H1 (cell line): ENCODE measurements around the gene TMTC2. TPM values are rescaled to one million over a fixed set of nuclear protein-coding genes. Genes with fewer than 3 reads are reported as not detected.

ENCODE experiments used
- CTCF ChIA-PET: fragments of 300-600 bp; sonication (Branson Sonifier 250); formaldehyde crosslinking; loops from one replicate; lab custom pipeline; 2021; ENCODE audit not compliant: partially characterized antibody; lab: Charles Lee
- POLR2A ChIA-PET: fragments of 300-600 bp; sonication (Branson Sonifier 250); formaldehyde crosslinking; loops from one replicate; lab custom pipeline; 2021; ENCODE audit warnings: inconsistent platforms; ENCODE audit not compliant: partially characterized antibody; lab: Charles Lee
- DNase-seq, 2 experiments: peaks; one replicate each; pipeline versions ENCODE4 v3.0.0 to v3.0.0-alpha.2; 2010 to 2022; ENCODE audit warnings: low spot score in 2 of 2, low read depth in 1 of 2, mixed read lengths in 1 of 2
- FAIRE-seq: peaks from 2 replicates; lab custom pipeline; 2011; peaks lifted over from hg19 to GRCh38; lab: Jason Lieb, UNC
- H2AFZ ChIP-seq: 2 replicates; pipeline ENCODE4 v1.8.1; 2012; ENCODE audit warnings: low read length, inconsistent platforms
- H2AK5ac ChIP-seq: 2 replicates; pipeline ENCODE4 v1.6.1; 2013; ENCODE audit warnings: low read depth, low read length
- H2BK120ac ChIP-seq: replicated peaks from 2 replicates; pipeline ENCODE3; 2013; ENCODE audit warnings: low read depth, low read length, inconsistent platforms
- H2BK12ac ChIP-seq: 2 replicates; pipeline ENCODE4 v1.6.1; 2013; ENCODE audit warnings: low read depth, low read length
- H2BK15ac ChIP-seq: 2 replicates; pipeline ENCODE4 v1.6.1; 2013; ENCODE audit warnings: low read length
- H2BK20ac ChIP-seq: 2 replicates; pipeline ENCODE4 v1.6.1; 2013; ENCODE audit warnings: low read length
- H2BK5ac ChIP-seq: 2 replicates; pipeline ENCODE4 v1.6.1; 2013; ENCODE audit warnings: low read depth, low read length
- H3K14ac ChIP-seq: 2 replicates; pipeline ENCODE4 v1.6.1; 2013; ENCODE audit warnings: inconsistent platforms; ENCODE audit not compliant: insufficient read length
- H3K18ac ChIP-seq: 2 replicates; pipeline ENCODE4 v1.6.1; 2013; ENCODE audit warnings: low read length; ENCODE audit errors: extremely low read depth
- H3K23ac ChIP-seq: 2 replicates; pipeline ENCODE4 v1.6.1; 2013; ENCODE audit warnings: inconsistent platforms; ENCODE audit not compliant: insufficient read length
- H3K23me2 ChIP-seq: 2 replicates; pipeline ENCODE4 v1.6.1; 2013; ENCODE audit warnings: low read depth, low read length
- H3K27ac ChIP-seq: 2 replicates; pipeline ENCODE4 v1.6.1; 2011; ENCODE audit warnings: low read depth, low read length, inconsistent platforms
- H3K27me3 ChIP-seq, 4 experiments: replicated peaks in 1 of 4; 1 replicate in 1 of 4; 2 replicates in 3 of 4; pipeline versions ENCODE4 v1.6.1 to v1.8.1; 2011 to 2013; ENCODE audit warnings: low read length in 3 of 4, mild to moderate bottlenecking in 3 of 4, inconsistent platforms in 2 of 4, mixed read lengths in 2 of 4, moderate library complexity in 1 of 4; ENCODE audit not compliant: control insufficient read depth in 3 of 4, insufficient read depth in 3 of 4; ENCODE audit errors: extremely low read depth in 1 of 4
- H3K36me3 ChIP-seq, 4 experiments: 2 replicates each; pipeline versions ENCODE4 v1.6.1 to v1.8.1; 2011 to 2013; ENCODE audit warnings: mild to moderate bottlenecking in 4 of 4, low read length in 3 of 4, moderate library complexity in 2 of 4, control low read depth in 1 of 4, inconsistent platforms in 1 of 4; ENCODE audit not compliant: insufficient read depth in 4 of 4, control insufficient read depth in 2 of 4
- H3K4ac ChIP-seq: replicated peaks from 2 replicates; pipeline ENCODE3; 2013; ENCODE audit warnings: low read length, low read depth, mixed read lengths, inconsistent platforms; ENCODE audit not compliant: insufficient read length
- H3K4me1 ChIP-seq, 4 experiments: replicated peaks in 1 of 4; 1 replicate in 1 of 4; 2 replicates in 3 of 4; pipeline versions ENCODE4 v1.6.1 to v1.8.1; 2011 to 2013; ENCODE audit warnings: low read length in 3 of 4, inconsistent platforms in 2 of 4, mixed read lengths in 1 of 4; ENCODE audit not compliant: insufficient read depth in 4 of 4, control insufficient read depth in 3 of 4
- H3K4me2 ChIP-seq, 2 experiments: 2 replicates each; pipeline versions ENCODE4 v1.6.1 to v1.8.1; 2011 to 2013; ENCODE audit warnings: low read depth in 2 of 2, low read length in 2 of 2, control low read depth in 1 of 2, inconsistent platforms in 1 of 2, mild to moderate bottlenecking in 1 of 2; ENCODE audit not compliant: insufficient read depth in 1 of 2
- H3K4me3 ChIP-seq, 4 experiments: fragments of 200-600, 300-600 bp in 1 of 4; sonication (generic), shearing (Covaris generic), sonication (Bioruptor Twin) in 1 of 4; 2 replicates each; pipeline versions ENCODE4 v1.5.1 to v1.8.1; 2011 to 2016; ENCODE audit warnings: low read length in 4 of 4, low read depth in 3 of 4, control low read depth in 2 of 4, inconsistent platforms in 2 of 4, mild to moderate bottlenecking in 2 of 4, mixed read lengths in 1 of 4, moderate library complexity in 1 of 4; ENCODE audit not compliant: insufficient read depth in 2 of 4; ENCODE audit errors: extremely low read depth in 1 of 4
- H3K56ac ChIP-seq: replicated peaks from 2 replicates; pipeline ENCODE3; 2013; ENCODE audit warnings: low read depth, mild to moderate bottlenecking, mixed read lengths, low read length, inconsistent platforms; ENCODE audit not compliant: insufficient read length
- H3K79me1 ChIP-seq: 2 replicates; pipeline ENCODE4 v1.6.1; 2013; ENCODE audit warnings: low read depth, low read length, control low read depth
- H3K79me2 ChIP-seq, 2 experiments: 2 replicates each; pipeline versions ENCODE4 v1.6.1 to v1.8.1; 2012 to 2013; ENCODE audit warnings: low read length in 2 of 2, mild to moderate bottlenecking in 2 of 2, inconsistent platforms in 1 of 2; ENCODE audit not compliant: insufficient read depth in 2 of 2, control insufficient read depth in 1 of 2
- H3K9ac ChIP-seq, 4 experiments: replicated peaks in 1 of 4; 1 replicate in 1 of 4; 2 replicates in 3 of 4; pipeline versions ENCODE4 v1.6.1 to v1.8.1; 2011 to 2013; ENCODE audit warnings: low read depth in 3 of 4, low read length in 3 of 4, control low read depth in 2 of 4, mild to moderate bottlenecking in 2 of 4, moderate library complexity in 2 of 4, inconsistent platforms in 1 of 4; ENCODE audit errors: extremely low read depth in 1 of 4
- H3K9me3 ChIP-seq, 2 experiments: 2 replicates each; pipeline versions ENCODE4 v1.6.1 to v1.8.1; 2012 to 2013; ENCODE audit warnings: mild to moderate bottlenecking in 2 of 2, moderate library complexity in 2 of 2, control low read depth in 1 of 2, inconsistent platforms in 1 of 2, low read depth in 1 of 2, low read length in 1 of 2, mixed read lengths in 1 of 2; ENCODE audit not compliant: insufficient read depth in 2 of 2
- H4K20me1 ChIP-seq, 2 experiments: replicated peaks in 1 of 2; 2 replicates each; pipeline versions ENCODE3 to v1.8.1; 2011 to 2013; ENCODE audit warnings: inconsistent platforms in 2 of 2, low read length in 2 of 2, mild to moderate bottlenecking in 1 of 2; ENCODE audit not compliant: insufficient read depth in 2 of 2, control insufficient read depth in 1 of 2
- H4K5ac ChIP-seq: 2 replicates; pipeline ENCODE4 v1.6.1; 2013; ENCODE audit warnings: low read length, low read depth, mixed read lengths, inconsistent platforms; ENCODE audit not compliant: insufficient read length
- H4K8ac ChIP-seq: 2 replicates; pipeline ENCODE4 v1.8.0; 2013; ENCODE audit warnings: mild to moderate bottlenecking, moderate library complexity, low read length, inconsistent platforms; ENCODE audit not compliant: insufficient read depth; ENCODE audit errors: extremely low read depth
- H4K91ac ChIP-seq: replicated peaks from 2 replicates; pipeline ENCODE3; 2013; ENCODE audit warnings: low read length, mixed read lengths, inconsistent platforms; ENCODE audit not compliant: insufficient read length
- BACH1 ChIP-seq: IDR thresholded peaks from 2 replicates; pipeline ENCODE4 v1.6.1; 2012; ENCODE audit warnings: low read length, improper control_type of control experiment
- PHF8 ChIP-seq: fragments of 200-600 bp; sonication (generic); conservative IDR thresholded peaks from 2 replicates; pipeline ENCODE4 v1.7.1; 2012; ENCODE audit warnings: low read depth, mild to moderate bottlenecking, inconsistent platforms, low read length, moderate library complexity
- TBP ChIP-seq: IDR thresholded peaks from 2 replicates; pipeline ENCODE4 v1.6.1; 2011; ENCODE audit warnings: low read depth, low read length, improper control_type of control experiment
- WGBS, 2 experiments: shearing (Covaris generic) in 1 of 2; methylation state at CpG; one replicate each; pipeline versions ENCODE4 v1.1.6 to v1.1.7; 2013 to 2015; ENCODE audit warnings: low lambda C conversion rate in 2 of 2, mixed read lengths in 2 of 2, inconsistent platforms in 1 of 2, low coverage in 1 of 2, missing lambda C conversion rate in 1 of 2; ENCODE audit not compliant: insufficient replicate concordance in 2 of 2, insufficient coverage in 1 of 2, insufficient read length in 1 of 2; ENCODE audit errors: extremely low coverage in 1 of 2, missing lambda C conversion rate in 1 of 2; 5-methylcytosine and 5-hydroxymethylcytosine counted together
- polyA plus RNA-seq, 7 experiments: library from polyadenylated mRNA; depleted of rRNA in 3 of 7; stranded (reverse) in 5 of 7; unstranded in 2 of 7; fragments of >200 nt in 5 of 7; fragments of 200-250 nt in 2 of 7; gene quantifications; 1 replicate in 5 of 7; 2 replicates in 1 of 7; 4 replicates in 1 of 7; pipeline versions ENCODE4 v1.2.1 to v1.2.3, GENCODE V29; 2011 to 2013; ENCODE audit warnings: missing spikeins in 2 of 7, mixed read lengths in 2 of 7
- total RNA-seq: library from RNA; stranded (reverse); fragmentation: NEBNext Ultra II Directional; extraction: Animal tissue kit (Norgen Biotek cat#: 25700); gene quantifications from 2 replicates; pipeline ENCODE4 v1.2.1, GENCODE V29; 2021

TMTC2 gene
- total and polyA plus RNA-seq, 2 of the 8 experiments (the other 6 are each of a cell fraction or from before 2014, with no cell fraction given) = 2.3 to 3.9 TPM

DNA sequence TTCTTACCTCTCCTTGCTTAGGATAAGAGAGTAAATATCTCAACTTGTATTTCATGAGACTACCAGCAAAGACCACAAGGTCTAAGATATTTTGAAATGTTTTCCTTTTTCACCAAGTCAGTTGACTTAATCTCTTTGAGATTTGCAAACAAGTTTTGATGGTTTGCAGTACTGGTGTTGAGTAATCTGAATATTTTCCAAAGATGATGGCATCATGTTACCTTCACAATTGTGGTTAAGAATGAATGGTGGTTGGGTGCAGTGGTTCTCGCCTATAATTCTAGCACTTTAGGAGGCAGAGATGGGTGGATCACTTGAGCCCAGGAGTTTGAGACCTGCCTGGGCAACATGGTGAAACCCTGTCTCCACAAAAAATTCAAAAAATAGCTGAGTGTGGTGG, 225.7 kb downstream of the TMTC2 start:
- no peak overlapping the region for H2BK12ac ChIP-seq
- no peak overlapping the region for H3K4me2 ChIP-seq
- no peak overlapping the region for H3K27ac ChIP-seq
- H2BK120ac ChIP-seq = no peak overlapping the region
- ChIA-PET CTCF (no interaction called here), POLR2A (no interaction called here)
- H2BK20ac ChIP-seq = no peak overlapping the region
- H3K4me3 ChIP-seq = no peak overlapping the region
- no peak overlapping the region for H2AK5ac ChIP-seq
- no peak overlapping the region for H3K9ac ChIP-seq
- TF ChIP-seq BACH1 (no peak), TBP (no peak), PHF8 (no peak)
- no peak overlapping the region for H4K91ac ChIP-seq
- no peak overlapping the region for H3K14ac ChIP-seq
- H2AFZ ChIP-seq = no peak overlapping the region
- H3K4me1 ChIP-seq = peaks cover 0 to 7% (median 1%) of the 10 kb centered on the region in 4 experiments; a peak in 2 of 7 replicates
- no peak overlapping the region for H2BK5ac ChIP-seq
- DNase-seq = no peak
- H3K27me3 ChIP-seq = no peaks in the 10 kb centered on the region
- H3K79me1 ChIP-seq = no peaks in the 10 kb centered on the region
- no peak overlapping the region for H2BK15ac ChIP-seq
- no peaks in the 10 kb centered on the region for H3K36me3 ChIP-seq
- H3K18ac ChIP-seq = no peak overlapping the region
- H3K9me3 ChIP-seq = no peaks in the 10 kb centered on the region
- 87% methylated on average over 1 of the region's 1 CpG; no CpG with 5 or more reads in 1 of the 2 experiments for WGBS, 2 experiments
- H3K23ac ChIP-seq = no peak overlapping the region
- H4K20me1 ChIP-seq = no peaks in the 10 kb centered on the region
- no peak overlapping the region; the same call in 1 of the 2 replicates for H4K8ac ChIP-seq
- H3K79me2 ChIP-seq = no peaks in the 10 kb centered on the region
- H4K5ac ChIP-seq = no peak overlapping the region
- no peaks in the 10 kb centered on the region for H3K23me2 ChIP-seq
- no peak for FAIRE-seq
- H3K56ac ChIP-seq = no peak overlapping the region
- no peak overlapping the region for H3K4ac ChIP-seq
